ENCODE data around the gene NAP1L4.

The NAP1L4 gene

GRCh38 chr11:2896047-2896446, 96.1 kb downstream of the NAP1L4 start:
- DNase-seq (ENCODE audit: insufficient read length, low spot score) (no peak), FAIRE-seq (no peak)

Data from GM19239 (cell line).